Activated T-cell treated with anti-CD3 and anti-CD28 coated beads, Interleukin-2, amount 50 U/mL, for 48 hours (primary cell): ENCODE data around the gene NPW.

Experiments used
- DNase-seq, 2 experiments: peaks; one replicate each; pipeline ENCODE4 v3.0.0-alpha.2; 2020

Gene NPW

GRCh38 chr16:2037115-2037514, 17.5 kb downstream of the NPW start:
- DNase-seq: no peak

GRCh38 chr16:2037647-2038381, 18.2 kb downstream of the NPW start:
- DNase-seq: no peak

- no peak for DNase-seq
These were observed 19.0 kb downstream of the NPW start for GRCh38 chr16:2038382-2039231.

- no peak for DNase-seq
These were observed 19.9 kb downstream of the NPW start for GRCh38 chr16:2039274-2040031.

GRCh38 chr16:2040041-2040786, 20.6 kb downstream of the NPW start:
- no peak for DNase-seq

GRCh38 chr16:2040787-2041522, 21.4 kb downstream of the NPW start:
- DNase-seq: no peak

- DNase-seq: no peak
These were observed 22.8 kb downstream of the NPW start for GRCh38 chr16:2042171-2042985.

- DNase-seq: no peak
These were observed 23.5 kb downstream of the NPW start for GRCh38 chr16:2042986-2043666.

- no peak for DNase-seq
These were observed 24.3 kb downstream of the NPW start for GRCh38 chr16:2043667-2044451.

GRCh38 chr16:2044541-2044940, 25.0 kb downstream of the NPW start:
- no peak for DNase-seq

GRCh38 chr16:2045965-2046892, 26.6 kb downstream of the NPW start:
- no peak for DNase-seq

GRCh38 chr16:2046893-2047329, 27.3 kb downstream of the NPW start:
- DNase-seq: no peak

- peak; percentile 95 to 98 for DNase-seq
These were observed 27.9 kb downstream of the NPW start, which contains the start of the genes NTHL1 and TSC2 for GRCh38 chr16:2047330-2048115. Gene NTHL1 (minus strand): TSS chr16:2047834. CDS start chr16:2047823, 11 bp downstream. Gene TSC2 (plus strand): TSS chr16:2047985. CDS start chr16:2048616, 631 bp downstream.

GRCh38 chr16:2048116-2048543, 28.5 kb downstream of the NPW start:
- no peak for DNase-seq

GRCh38 chr16:2053211-2053610, 33.6 kb downstream of the NPW start:
- DNase-seq: no peak

- DNase-seq: no peak
These were observed 34.3 kb downstream of the NPW start for GRCh38 chr16:2053897-2054296.

- no peak for DNase-seq
These were observed 35.1 kb downstream of the NPW start for GRCh38 chr16:2054543-2055245.
